K562 (cell line): ENCODE data around the gene UGT2A2.
"Not testable (repeated sequence)": the region's sequence is repeated elsewhere in the genome, so short reads cannot be mapped to it uniquely, and the experiment has no call there.

Experiments
- ELF1 ChIP-seq: fragments of 200-800 bp; sonication (Bioruptor generic); IDR thresholded peaks from 2 replicates; pipeline ENCODE4 v1.6.1; 2016; ENCODE audit warnings: missing genetic modification characterization, missing compliant biosample characterization
- MEIS2 ChIP-seq: fragments of 450-650 bp; IDR thresholded peaks from 2 replicates; pipeline ENCODE4 v1.6.1; 2014; ENCODE audit warnings: mild to moderate bottlenecking; ENCODE audit not compliant: partially characterized antibody
- TARDBP ChIP-seq: fragments of 450-650 bp; IDR thresholded peaks from 2 replicates; pipeline ENCODE4 v1.6.1; 2016

- TF ChIP-seq MEIS2; TARDBP; ELF1 (tag): not testable (repeated sequence)
Observed at GRCh38 chr4:69664009-69664408, 24.6 kb upstream of the UGT2A2 start.
